Psoas muscle (tissue), 8 donors: ENCODE results near the gene PRR5L. TPM values are rescaled to one million over a fixed set of nuclear protein-coding genes. Genes with fewer than 3 reads are reported as not detected.
A peak's percentile ranks its signal among the peaks of the same experiment; 100 is the strongest.

Experiments used
- ATAC-seq, 4 donors: fragments of 200-7000 bp; cut with Tn5 transposase; one replicate each; pipeline ENCODE4 v1.9.1; 2020; ENCODE audit warnings: moderate library complexity in 3 of 4, mild to moderate bottlenecking in 2 of 4
- DNase-seq, 2 donors: peaks; one replicate each; pipeline ENCODE4 v3.0.0-alpha.2; 2020
- H3K27ac ChIP-seq: fragments of 200-600 bp; one replicate; pipeline ENCODE4 v1.8.0; 2022
- H3K27me3 ChIP-seq, 3 donors: fragments of 200-600 bp in 1 of 3; one replicate each; pipeline versions ENCODE4 v1.6.1 to v1.8.0; 2013 to 2022; ENCODE audit warnings: low read length in 2 of 3, mild to moderate bottlenecking in 2 of 3, moderate library complexity in 1 of 3; ENCODE audit not compliant: insufficient read depth in 3 of 3
- H3K36me3 ChIP-seq, 2 donors: fragments of 200-600 bp in 1 of 2; one replicate each; pipeline versions ENCODE4 v1.6.1 to v1.8.0; 2013 to 2022; ENCODE audit warnings: low read depth in 1 of 2, mild to moderate bottlenecking in 1 of 2, moderate library complexity in 1 of 2; ENCODE audit not compliant: insufficient read depth in 1 of 2
- H3K4me1 ChIP-seq: fragments of 200-600 bp; one replicate; pipeline ENCODE4 v1.8.0; 2022
- H3K4me3 ChIP-seq: fragments of 200-600 bp; one replicate; pipeline ENCODE4 v1.8.0; 2022; ENCODE audit warnings: mild to moderate bottlenecking
- H3K9me3 ChIP-seq: fragments of 200-600 bp; one replicate; pipeline ENCODE4 v1.8.0; 2022
- CTCF ChIP-seq: fragments of 200-600 bp; IDR thresholded peaks from one replicate; pipeline ENCODE4 v1.8.0; 2022; ENCODE audit warnings: antibody characterized with exemption
- WGBS, 3 donors: extraction: QIAGEN DNeasy Blood & Tissue Kit; methylation state at CpG; one replicate each; pipeline versions ENCODE4 v1.1.6 to v1.1.7; 2013; 5-methylcytosine and 5-hydroxymethylcytosine counted together
- intact Hi-C, 2 donors: fragments of 100-400 bp; cut with DNase I; formaldehyde crosslinking; loops; one replicate each; pipeline versions ENCODE4 v1.11.0 to v1.14.2; 2022
- polyA plus RNA-seq, 3 donors: library from polyadenylated mRNA; stranded (reverse); fragments of 200-250 nt; gene quantifications; one replicate each; pipeline ENCODE4 v1.2.3, GENCODE V29; 2013
- total RNA-seq, 4 donors: library from RNA; stranded (reverse); fragmentation: NEBNext Ultra II Directional in 2 of 4; extraction: Animal tissue kit (Norgen Biotek cat#: 25700) in 2 of 4; gene quantifications; one replicate each; pipeline versions ENCODE4 v1.2.1 to v1.2.4, GENCODE V29; 2021 to 2023
- donor health status: healthy with polysubstance abuse.
- donor health status: DM: no; HTN: no; CAD: no; lungs with moderate emphysema.
- donor health status: Bipolar disorder and iron deficiency.
- donor health status: healthy.
- donor health status: DM: yes; HTN: yes; CAD: no.
- donor health status: DM: no; HTN: no; CAD: no.
- donor health status: DM: no; HTN: no; CAD: no.
- donor health status: DM: yes; HTN: yes; CAD: no.

The PRR5L gene
- total and polyA plus RNA-seq, 7 donors, result 0.39 to 2.5 (median 0.86) TPM

- H3K9me3 ChIP-seq, result no peaks in the 10 kb centered on the region
- ATAC-seq, result no peak
Observed at GRCh38 chr11:36499315-36499714, 203.2 kb downstream of the PRR5L start.

GRCh38 chr11:36500315-36500721 lies 204.2 kb downstream of the PRR5L start:
- no peaks in the 10 kb centered on the region for H3K27me3 ChIP-seq
- H3K27ac ChIP-seq, result peak overlapping the region; percentile 83
- H3K9me3 ChIP-seq, result no peaks in the 10 kb centered on the region
- H3K4me1 ChIP-seq, result peaks cover 32% of the 10 kb centered on the region
- H3K4me3 ChIP-seq, result no peak overlapping the region
- ATAC-seq (peak; percentile 97 to 99 (median 98)), DNase-seq (no peak)
- peaks cover 3 to 50% of the 10 kb centered on the region in 2 donors for H3K36me3 ChIP-seq
- WGBS, 3 donors, result 13 to 28% (median 24%) methylated on average over 1 of the region's 1 CpG
- no peak for TF ChIP-seq CTCF
- intact Hi-C loops, result no loop called here

More at GRCh38 chr11:36499315-36499714, 203.2 kb downstream of the PRR5L start:
- H3K27ac ChIP-seq, result no peak overlapping the region
- intact Hi-C loops, result no loop called here
- H3K27me3 ChIP-seq, result no peaks in the 10 kb centered on the region
- H3K4me1 ChIP-seq, result peaks cover 32% of the 10 kb centered on the region
- no peak overlapping the region for H3K4me3 ChIP-seq
- TF ChIP-seq CTCF, result no peak
- WGBS, 3 donors, result 92 to 97% (median 92%) methylated on average over 4 of the region's 4 CpGs
- H3K36me3 ChIP-seq, result peaks cover 3 to 60% of the 10 kb centered on the region in 2 donors
- DNase-seq, result no peak

GRCh38 chr11:36501236-36501635 lies 205.1 kb downstream of the PRR5L start:
- no peak for TF ChIP-seq CTCF
- Histone ChIP-seq H3K4me3 (no peak overlapping the region), H3K27ac (peak overlapping the region; percentile 83), H3K4me1 (peaks cover 32% of the 10 kb centered on the region), H3K27me3 (no peaks in the 10 kb centered on the region), H3K9me3 (no peaks in the 10 kb centered on the region), H3K36me3 (peaks cover 3 to 40% of the 10 kb centered on the region in 2 donors)
- WGBS, 3 donors, result 39 to 46% (median 42%) methylated on average over 5 of the region's 5 CpGs
- intact Hi-C loops, result no loop called here
- peak; percentile 69 to 80 (median 72) for ATAC-seq
- DNase-seq, result no peak

GRCh38 chr11:36507824-36508489 lies 211.9 kb downstream of the PRR5L start:
- TF ChIP-seq CTCF, result no peak
- 46 to 50% (median 48%) methylated on average over 7 of the region's 7 CpGs for WGBS, 3 donors
- Histone ChIP-seq H3K4me3 (peak overlapping the region; percentile 96), H3K4me1 (peaks cover 6% of the 10 kb centered on the region), H3K36me3 (no peaks in the 10 kb centered on the region), H3K27me3 (no peaks in the 10 kb centered on the region), H3K27ac (peak overlapping the region; percentile 98), H3K9me3 (no peaks in the 10 kb centered on the region)
- peak; percentile 8 to 52 for DNase-seq
- intact Hi-C loops, result no loop called here
- no peak for ATAC-seq

- WGBS, 3 donors, result 4 to 9% (median 6%) methylated on average over 3 of the region's 3 CpGs
Observed at GRCh38 chr11:36508743-36509142, 212.7 kb downstream of the PRR5L start.

More at GRCh38 chr11:36508743-36509142, 212.7 kb downstream of the PRR5L start:
- TF ChIP-seq CTCF, result no peak
- DNase-seq, result no peak
- no peaks in the 10 kb centered on the region for H3K36me3 ChIP-seq
- peaks cover 6% of the 10 kb centered on the region for H3K4me1 ChIP-seq
- no peaks in the 10 kb centered on the region for H3K9me3 ChIP-seq
- peak overlapping the region; percentile 98 for H3K27ac ChIP-seq
- intact Hi-C loops, result no loop called here
- H3K27me3 ChIP-seq, result no peaks in the 10 kb centered on the region
- H3K4me3 ChIP-seq, result peak overlapping the region; percentile 96
- peak in 2 of 4 donors; percentile 8 to 20 for ATAC-seq
